ENCODE measurements around the gene EDARADD. TPM values are rescaled to one million over a fixed set of nuclear protein-coding genes. Genes with fewer than 3 reads are reported as not detected.
"Not testable (repeated sequence)": the region's sequence is repeated elsewhere in the genome, so short reads cannot be mapped to it uniquely, and the experiment has no call there.

EDARADD gene
- total RNA-seq, 1 experiment from 2014 or later = not detected

GRCh38 chr1:236426215-236426614 is 32.1 kb downstream of the EDARADD start:
- Histone ChIP-seq H3K36me3 (no peaks in the 10 kb centered on the region), H3K27me3 (replicated peaks) (no peaks in the 10 kb centered on the region), H3K4me1 (replicated peaks) (peaks cover under 1% of the 10 kb centered on the region; the same call in 1 of the 2 replicates), H3K4me3 (no peak overlapping the region), H3K9me3 (replicated peaks) (no peaks in the 10 kb centered on the region), H3K27ac (no peak overlapping the region)
- DNase-seq (ENCODE audit: low read depth in 1 of 2, low spot score in 2 of 2) = no peak

DNA sequence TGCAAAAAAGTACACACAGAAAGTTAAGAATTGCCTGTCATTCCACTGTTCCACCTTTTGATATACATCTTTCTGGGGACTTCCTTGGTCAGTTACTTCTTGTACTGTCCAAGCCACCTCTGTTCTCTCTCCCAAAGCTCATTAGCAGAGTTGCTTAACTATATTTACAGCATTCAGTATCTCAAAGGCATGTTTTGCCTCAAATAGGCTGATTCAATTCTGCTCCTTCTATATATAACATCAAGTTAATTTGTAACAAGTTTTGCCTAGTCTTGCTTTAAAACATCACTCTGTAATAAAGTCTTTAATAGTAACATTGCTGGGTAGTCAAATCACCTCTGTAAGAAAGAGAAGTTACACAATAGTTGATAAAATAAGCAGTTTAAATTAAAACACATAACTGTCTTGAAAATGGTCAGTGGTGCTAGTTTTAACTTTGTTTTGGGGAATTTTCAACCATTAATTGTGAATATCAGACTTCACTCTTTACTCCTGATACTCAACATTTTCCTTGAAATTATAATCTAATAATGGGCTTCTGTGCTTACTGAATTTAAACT is 35.7 kb downstream of the EDARADD start:
- no peak overlapping the region for H3K4me3 ChIP-seq
- H3K9me3 ChIP-seq (replicated peaks) = no peaks in the 10 kb centered on the region
- no peak overlapping the region for H3K27ac ChIP-seq
- H3K36me3 ChIP-seq = no peaks in the 10 kb centered on the region
- H3K27me3 ChIP-seq (replicated peaks) = no peaks in the 10 kb centered on the region
- H3K4me1 ChIP-seq (replicated peaks) = no peaks in the 10 kb centered on the region
- no peak for DNase-seq (ENCODE audit: low read depth in 1 of 2, low spot score in 2 of 2)

DNA sequence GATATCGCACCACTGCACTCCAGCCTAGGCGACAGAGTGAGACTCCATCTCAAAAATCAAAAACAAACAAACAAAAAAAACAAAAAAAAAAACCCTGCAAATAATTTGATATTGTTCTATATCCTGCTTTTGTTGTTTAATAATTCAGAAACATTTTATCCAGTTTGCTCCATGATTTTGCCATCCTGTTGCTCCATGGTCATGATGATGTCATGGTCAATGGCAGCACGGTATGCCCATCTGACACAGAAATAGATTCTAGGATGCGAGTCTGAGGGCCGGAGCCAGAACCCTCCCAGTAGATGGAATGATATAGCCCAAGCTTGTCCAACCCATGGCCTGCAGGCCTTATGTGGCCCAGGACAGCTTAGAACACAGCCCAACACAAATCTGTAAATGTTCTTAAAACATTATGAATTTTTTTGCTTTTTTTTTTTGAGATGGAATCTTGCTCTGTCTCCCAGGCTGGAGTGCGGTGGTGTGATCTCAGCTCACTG is 39.8 kb downstream of the EDARADD start:
- Histone ChIP-seq H3K36me3 (no peaks in the 10 kb centered on the region), H3K4me1 (replicated peaks) (no peaks in the 10 kb centered on the region), H3K27ac (no peak overlapping the region), H3K27me3 (replicated peaks) (no peaks in the 10 kb centered on the region), H3K4me3 (no peak overlapping the region), H3K9me3 (replicated peaks) (no peaks in the 10 kb centered on the region)
- no peak for DNase-seq (ENCODE audit: low read depth in 1 of 2, low spot score in 2 of 2)

- Histone ChIP-seq H3K9me3 (replicated peaks) (no peaks in the 10 kb centered on the region; the same call in 1 of the 2 replicates), H3K36me3 (no peaks in the 10 kb centered on the region), H3K27ac (no peak overlapping the region), H3K4me3 (no peak overlapping the region), H3K4me1 (replicated peaks) (no peaks in the 10 kb centered on the region), H3K27me3 (replicated peaks) (no peaks in the 10 kb centered on the region)
- DNase-seq (ENCODE audit: low read depth in 1 of 2, low spot score in 2 of 2) = no peak
Observed at GRCh38 chr1:236438614-236439013, 44.5 kb downstream of the EDARADD start.

DNA sequence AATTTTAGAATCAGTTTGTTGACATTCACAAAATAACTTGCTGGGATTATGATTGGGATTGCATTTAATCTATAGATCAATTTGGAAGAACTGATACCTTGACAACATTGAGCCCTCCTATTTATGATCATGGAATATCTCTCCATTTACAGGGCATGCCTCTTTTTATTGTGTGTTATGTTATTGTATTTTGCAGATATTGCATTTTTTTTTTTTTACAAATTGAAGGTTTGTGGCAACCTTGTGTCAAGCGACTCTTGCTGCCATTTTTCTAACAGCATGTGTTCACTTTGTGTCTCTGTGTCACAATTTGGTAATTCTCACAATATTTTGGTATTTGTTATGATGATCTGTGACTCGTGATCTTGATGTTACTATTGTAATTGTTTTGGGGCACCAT is 46.3 kb downstream of the EDARADD start:
- H3K4me1 ChIP-seq (replicated peaks) = no peaks in the 10 kb centered on the region
- DNase-seq (ENCODE audit: low read depth in 1 of 2, low spot score in 2 of 2) = no peak
- H3K36me3 ChIP-seq = no peaks in the 10 kb centered on the region
- no peak overlapping the region for H3K27ac ChIP-seq
- H3K27me3 ChIP-seq (replicated peaks) = no peaks in the 10 kb centered on the region
- H3K9me3 ChIP-seq (replicated peaks) = no peaks in the 10 kb centered on the region; the same call in 1 of the 2 replicates
- H3K4me3 ChIP-seq = no peak overlapping the region

DNA sequence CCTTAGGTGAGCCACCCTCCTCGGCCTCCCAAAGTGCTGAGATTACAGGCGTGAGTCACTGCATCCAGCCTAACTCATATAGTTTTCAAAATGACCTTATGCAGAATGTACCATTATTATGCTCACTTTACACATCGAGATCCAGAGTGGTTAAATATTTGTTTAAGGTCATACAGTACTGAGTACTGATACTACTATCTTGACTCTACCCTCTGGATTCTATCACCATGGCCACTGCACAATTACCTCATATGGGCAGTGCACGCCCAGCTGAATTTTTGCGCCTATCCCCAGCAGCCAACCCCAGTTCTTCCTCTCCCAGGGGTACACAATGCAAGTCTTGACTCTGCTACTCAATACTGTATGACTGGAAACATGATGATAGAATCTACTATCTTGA is 56.7 kb downstream of the EDARADD start:
- H3K9me3 ChIP-seq (replicated peaks) = no peaks in the 10 kb centered on the region
- H3K4me3 ChIP-seq = no peak overlapping the region
- no peaks in the 10 kb centered on the region for H3K27me3 ChIP-seq (replicated peaks)
- no peak overlapping the region for H3K27ac ChIP-seq
- DNase-seq (ENCODE audit: low read depth in 1 of 2, low spot score in 2 of 2) = no peak
- no peaks in the 10 kb centered on the region for H3K36me3 ChIP-seq
- H3K4me1 ChIP-seq (replicated peaks) = no peaks in the 10 kb centered on the region

GRCh38 chr1:236451796-236452373 is 57.8 kb downstream of the EDARADD start:
- DNase-seq (ENCODE audit: low read depth in 1 of 2, low spot score in 2 of 2) = peak in 1 of 2 experiments; percentile 6
- H3K27ac ChIP-seq = no peak overlapping the region
- H3K4me1 ChIP-seq (replicated peaks) = no peaks in the 10 kb centered on the region
- H3K9me3 ChIP-seq (replicated peaks) = no peaks in the 10 kb centered on the region
- H3K36me3 ChIP-seq = no peaks in the 10 kb centered on the region
- H3K4me3 ChIP-seq = no peak overlapping the region
- no peaks in the 10 kb centered on the region for H3K27me3 ChIP-seq (replicated peaks)

DNA sequence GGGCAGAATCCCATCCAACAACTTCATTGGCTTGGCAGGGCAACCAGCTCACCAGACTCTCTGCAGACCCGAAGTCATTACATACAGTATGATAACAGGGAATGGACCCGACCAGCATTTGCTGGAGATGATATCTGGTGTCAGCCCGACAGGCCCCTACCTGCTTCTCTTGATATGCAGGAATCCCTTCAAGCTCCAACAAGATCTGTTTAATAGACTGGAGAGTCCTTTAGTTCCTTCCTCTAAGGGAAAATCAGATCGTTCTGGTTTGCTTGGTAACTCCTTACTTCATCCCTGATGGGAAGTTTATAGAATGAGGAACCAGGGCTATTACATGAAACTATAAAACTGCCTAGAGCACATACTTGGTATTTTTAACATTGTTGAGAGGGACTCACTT is 61.2 kb downstream of the EDARADD start:
- no peak for DNase-seq (ENCODE audit: low read depth in 1 of 2, low spot score in 2 of 2)
- H3K27me3 ChIP-seq (replicated peaks) = no peaks in the 10 kb centered on the region
- H3K4me3 ChIP-seq = no peak overlapping the region
- no peaks in the 10 kb centered on the region for H3K36me3 ChIP-seq
- no peaks in the 10 kb centered on the region for H3K9me3 ChIP-seq (replicated peaks)
- H3K4me1 ChIP-seq (replicated peaks) = no peaks in the 10 kb centered on the region
- H3K27ac ChIP-seq = no peak overlapping the region

GRCh38 chr1:236457775-236458174 is 63.7 kb downstream of the EDARADD start:
- H3K27me3 ChIP-seq (replicated peaks) = peaks cover 10% of the 10 kb centered on the region; the same call in 1 of the 2 replicates
- no peaks in the 10 kb centered on the region for H3K9me3 ChIP-seq (replicated peaks)
- no peak for DNase-seq (ENCODE audit: low read depth in 1 of 2, low spot score in 2 of 2)
- no peak overlapping the region for H3K4me3 ChIP-seq
- H3K4me1 ChIP-seq (replicated peaks) = no peaks in the 10 kb centered on the region
- H3K36me3 ChIP-seq = no peaks in the 10 kb centered on the region
- no peak overlapping the region for H3K27ac ChIP-seq

- no peaks in the 10 kb centered on the region for H3K4me1 ChIP-seq (replicated peaks)
- H3K4me3 ChIP-seq = no peak overlapping the region
- peaks cover 11% of the 10 kb centered on the region; the same call in 1 of the 2 replicates for H3K27me3 ChIP-seq (replicated peaks)
- DNase-seq (ENCODE audit: low read depth in 1 of 2, low spot score in 2 of 2) = no peak
- no peaks in the 10 kb centered on the region for H3K36me3 ChIP-seq
- H3K27ac ChIP-seq = no peak overlapping the region
- no peaks in the 10 kb centered on the region for H3K9me3 ChIP-seq (replicated peaks)
Observed at GRCh38 chr1:236458996-236459395, 64.9 kb downstream of the EDARADD start.

GRCh38 chr1:236460103-236460502 is 66.0 kb downstream of the EDARADD start:
- Histone ChIP-seq H3K4me3 (no peak overlapping the region), H3K4me1 (replicated peaks) (no peaks in the 10 kb centered on the region), H3K9me3 (replicated peaks) (no peaks in the 10 kb centered on the region), H3K27ac (no peak overlapping the region), H3K36me3 (no peaks in the 10 kb centered on the region), H3K27me3 (replicated peaks) (peaks cover 11% of the 10 kb centered on the region; the same call in 1 of the 2 replicates)
- DNase-seq (ENCODE audit: low read depth in 1 of 2, low spot score in 2 of 2) = no peak

GRCh38 chr1:236464197-236464596 is 70.1 kb downstream of the EDARADD start:
- not testable (repeated sequence) for H3K27ac ChIP-seq; DNase-seq (ENCODE audit: low read depth in 1 of 2, low spot score in 2 of 2); H3K4me1 ChIP-seq (replicated peaks); H3K4me3 ChIP-seq; H3K36me3 ChIP-seq; H3K9me3 ChIP-seq (replicated peaks)
- peaks cover 11% of the 10 kb centered on the region; the same call in 1 of the 2 replicates for H3K27me3 ChIP-seq (replicated peaks)

DNA sequence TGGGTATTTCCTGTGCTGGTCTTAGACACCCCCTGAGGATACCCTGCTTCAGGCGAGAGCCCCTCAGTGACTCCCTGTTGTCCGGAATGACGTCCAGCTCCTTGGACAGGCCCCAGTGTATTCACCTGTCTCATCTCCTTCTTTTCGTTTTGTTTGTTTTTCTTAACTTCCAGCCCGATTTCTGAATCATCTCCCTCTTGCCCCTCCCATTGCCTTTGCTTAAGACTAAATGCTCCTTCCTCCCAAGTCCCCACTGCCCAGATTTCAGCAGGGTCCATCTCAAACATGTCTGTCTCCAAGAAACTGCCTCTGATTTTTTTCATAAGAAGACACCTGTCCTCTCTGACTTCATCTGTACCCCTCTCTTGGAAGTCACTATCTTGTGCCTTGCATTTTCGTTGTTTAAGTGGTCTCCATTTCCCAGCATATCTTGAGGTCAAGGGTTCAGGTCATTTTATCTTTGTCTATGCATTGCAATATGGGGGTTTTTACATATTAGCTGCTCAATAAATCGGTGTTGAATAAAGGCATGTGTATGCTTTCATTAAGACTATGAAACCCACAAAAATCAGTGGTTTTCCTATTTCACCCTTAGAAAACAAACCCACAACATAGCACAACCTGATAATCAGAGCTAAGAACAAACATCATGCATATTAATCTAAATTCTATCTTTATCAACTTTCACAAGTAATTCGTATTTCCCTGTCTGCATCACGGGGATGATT is 71.3 kb downstream of the EDARADD start:
- Histone ChIP-seq H3K27me3 (replicated peaks) (peaks cover 11% of the 10 kb centered on the region; the same call in 1 of the 2 replicates), H3K27ac (no peak overlapping the region), H3K9me3 (replicated peaks) (no peaks in the 10 kb centered on the region)

GRCh38 chr1:236465959-236466303 is 71.8 kb downstream of the EDARADD start:
- H3K36me3 ChIP-seq = no peaks in the 10 kb centered on the region
- no peak overlapping the region for H3K4me3 ChIP-seq
- peaks cover 11% of the 10 kb centered on the region; the same call in 1 of the 2 replicates for H3K27me3 ChIP-seq (replicated peaks)
- no peak overlapping the region for H3K27ac ChIP-seq
- H3K4me1 ChIP-seq (replicated peaks) = no peaks in the 10 kb centered on the region
- no peaks in the 10 kb centered on the region for H3K9me3 ChIP-seq (replicated peaks)
- DNase-seq (ENCODE audit: low read depth in 1 of 2, low spot score in 2 of 2) = no peak

More for the DNA sequence above, 71.3 kb downstream of the EDARADD start:
- Histone ChIP-seq H3K4me1 (replicated peaks) (no peaks in the 10 kb centered on the region), H3K36me3 (no peaks in the 10 kb centered on the region), H3K4me3 (no peak overlapping the region)
- DNase-seq (ENCODE audit: low read depth in 1 of 2, low spot score in 2 of 2) = no peak

All from SJSA1 (cell line).